ENCODE measurements around the gene MANSC1. TPM values are rescaled to one million over a fixed set of nuclear protein-coding genes. Genes with fewer than 3 reads are reported as not detected.

Gene MANSC1
- total and polyA plus RNA-seq, 2 of the 13 experiments (the other 11 are each of a cell fraction or from before 2014, with no cell fraction given) = 1.9 to 4.2 TPM

DNA sequence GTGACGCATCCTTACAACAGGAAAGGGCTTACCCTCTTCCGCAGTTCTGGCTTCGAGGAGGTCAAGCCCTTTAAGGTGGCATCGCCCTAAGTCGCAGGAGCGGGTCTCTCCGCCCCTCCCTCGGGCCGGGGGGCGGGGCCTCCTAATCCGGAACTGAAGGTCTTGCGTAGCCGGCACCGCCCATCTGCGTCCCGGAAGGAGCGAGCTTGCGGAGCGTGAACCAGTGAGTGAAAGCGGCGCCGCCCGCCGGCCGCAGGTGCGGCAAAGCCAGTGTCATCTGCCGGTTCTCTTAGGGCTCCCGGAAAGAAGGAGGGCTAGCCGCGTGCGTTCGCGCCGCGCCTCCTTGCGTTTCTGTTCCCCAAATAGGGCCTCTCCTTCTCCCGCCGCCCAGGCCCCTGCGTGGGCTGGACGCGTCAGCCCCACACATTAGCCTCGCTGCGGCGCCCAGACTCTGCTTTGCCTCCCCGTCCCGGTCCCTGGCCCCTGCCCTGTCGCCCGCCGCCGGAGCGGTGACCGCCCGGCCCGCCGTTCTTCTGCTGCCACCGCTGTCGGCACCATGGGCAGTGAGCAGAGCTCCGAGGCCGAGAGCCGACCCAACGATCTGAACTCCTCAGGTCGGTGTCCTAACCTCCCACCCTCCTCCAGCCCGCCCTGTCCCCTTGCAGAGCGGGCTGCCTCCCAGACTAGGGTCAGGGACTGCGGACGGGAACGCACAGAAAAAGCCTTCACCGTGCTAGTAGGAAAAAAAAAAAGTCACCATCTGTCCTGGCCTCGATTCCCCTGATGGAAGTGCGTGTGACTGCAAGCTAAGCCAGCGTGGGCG lies 7.1 kb upstream of the MANSC1 start, which contains the start of gene BORCS5 (continued):
- TF ChIP-seq YEATS2 (CRISPR knock-in tag; IDR thresholded peaks at IDR 0.05; ENCODE audit: borderline replicate concordance) = peak; percentile 83; the same call in 1 of the 2 replicates
- TF ChIP-seq HMG20B (CRISPR knock-in tag; conservative IDR thresholded peaks at IDR 0.05) = no peak
- TF ChIP-seq ZNF207 (IDR thresholded peaks at IDR 0.05; ENCODE audit: borderline replicate concordance) = no peak
- TF ChIP-seq SAP130 (CRISPR knock-in tag; IDR thresholded peaks at IDR 0.05; ENCODE audit: low read depth) = peak; percentile 94
- peak; percentile 75; the same call in 1 of the 2 replicates for TF ChIP-seq GATAD1 (CRISPR knock-in tag; IDR thresholded peaks at IDR 0.05)
- TF ChIP-seq, protein P1, sequence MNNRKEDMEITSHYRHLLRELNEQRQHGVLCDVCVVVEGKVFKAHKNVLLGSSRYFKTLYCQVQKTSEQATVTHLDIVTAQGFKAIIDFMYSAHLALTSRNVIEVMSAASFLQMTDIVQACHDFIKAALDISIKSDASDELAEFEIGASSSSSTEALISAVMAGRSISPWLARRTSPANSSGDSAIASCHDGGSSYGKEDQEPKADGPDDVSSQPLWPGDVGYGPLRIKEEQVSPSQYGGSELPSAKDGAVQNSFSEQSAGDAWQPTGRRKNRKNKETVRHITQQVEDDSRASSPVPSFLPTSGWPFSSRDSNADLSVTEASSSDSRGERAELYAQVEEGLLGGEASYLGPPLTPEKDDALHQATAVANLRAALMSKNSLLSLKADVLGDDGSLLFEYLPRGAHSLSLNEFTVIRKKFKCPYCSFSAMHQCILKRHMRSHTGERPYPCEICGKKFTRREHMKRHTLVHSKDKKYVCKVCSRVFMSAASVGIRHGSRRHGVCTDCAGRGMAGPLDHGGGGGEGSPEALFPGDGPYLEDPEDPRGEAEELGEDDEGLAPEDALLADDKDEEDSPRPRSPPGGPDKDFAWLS (CRISPR knock-in tag; IDR thresholded peaks at IDR 0.05; ENCODE audit: borderline replicate concordance) = no peak; the same call in 1 of the 2 replicates
- TF ChIP-seq BRCA1 (CRISPR knock-in tag; IDR thresholded peaks at IDR 0.05) = no peak
- TF ChIP-seq ZNF30 (CRISPR knock-in tag; IDR thresholded peaks at IDR 0.05) = no peak
- TF ChIP-seq MBD4 (IDR thresholded peaks at IDR 0.05; ENCODE audit: borderline replicate concordance, low read length) = no peak
- no peak for TF ChIP-seq NR1H2 (CRISPR knock-in tag; IDR thresholded peaks at IDR 0.05; ENCODE audit: borderline replicate concordance, low read depth)
- no peak for TF ChIP-seq SOX6 (IDR thresholded peaks at IDR 0.05)
- peak; percentile 71; the same call in 1 of the 2 replicates for TF ChIP-seq SOX6 (CRISPR knock-in tag; IDR thresholded peaks at IDR 0.05)
- no peak; the same call in 1 of the 2 replicates for TF ChIP-seq KDM1A (CRISPR knock-in tag; IDR thresholded peaks at IDR 0.05)
- no peak for TF ChIP-seq ZNF496 (CRISPR knock-in tag; IDR thresholded peaks at IDR 0.05; ENCODE audit: insufficient replicate concordance)
- TF ChIP-seq ARHGAP35 (CRISPR knock-in tag; IDR thresholded peaks at IDR 0.05; ENCODE audit: borderline replicate concordance) = peak; percentile 36; the same call in 1 of the 2 replicates
- TF ChIP-seq PHF21A (CRISPR knock-in tag; IDR thresholded peaks at IDR 0.05) = peak; percentile 46; the same call in 1 of the 2 replicates
- TF ChIP-seq, protein P2, sequence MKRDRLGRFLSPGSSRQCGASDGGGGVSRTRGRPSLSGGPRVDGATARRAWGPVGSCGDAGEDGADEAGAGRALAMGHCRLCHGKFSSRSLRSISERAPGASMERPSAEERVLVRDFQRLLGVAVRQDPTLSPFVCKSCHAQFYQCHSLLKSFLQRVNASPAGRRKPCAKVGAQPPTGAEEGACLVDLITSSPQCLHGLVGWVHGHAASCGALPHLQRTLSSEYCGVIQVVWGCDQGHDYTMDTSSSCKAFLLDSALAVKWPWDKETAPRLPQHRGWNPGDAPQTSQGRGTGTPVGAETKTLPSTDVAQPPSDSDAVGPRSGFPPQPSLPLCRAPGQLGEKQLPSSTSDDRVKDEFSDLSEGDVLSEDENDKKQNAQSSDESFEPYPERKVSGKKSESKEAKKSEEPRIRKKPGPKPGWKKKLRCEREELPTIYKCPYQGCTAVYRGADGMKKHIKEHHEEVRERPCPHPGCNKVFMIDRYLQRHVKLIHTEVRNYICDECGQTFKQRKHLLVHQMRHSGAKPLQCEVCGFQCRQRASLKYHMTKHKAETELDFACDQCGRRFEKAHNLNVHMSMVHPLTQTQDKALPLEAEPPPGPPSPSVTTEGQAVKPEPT (CRISPR knock-in tag; IDR thresholded peaks at IDR 0.05; ENCODE audit: low read depth) = peak; percentile 99
- no peak for TF ChIP-seq ZNF740 (CRISPR knock-in tag; IDR thresholded peaks at IDR 0.05)
- TF ChIP-seq ZFP82 (CRISPR knock-in tag; IDR thresholded peaks at IDR 0.05; ENCODE audit: borderline replicate concordance) = peak; percentile 90; the same call in 1 of the 2 replicates
- TF ChIP-seq KLF16 (CRISPR knock-in tag; IDR thresholded peaks at IDR 0.05) = peak in 1 of 2 experiments; percentile 81; a peak in 2 of 4 replicates
- TF ChIP-seq ZBTB20 (CRISPR knock-in tag; IDR thresholded peaks at IDR 0.05; ENCODE audit: borderline replicate concordance, low read depth) = no peak; the same call in 1 of the 2 replicates
- TF ChIP-seq, protein P3, sequence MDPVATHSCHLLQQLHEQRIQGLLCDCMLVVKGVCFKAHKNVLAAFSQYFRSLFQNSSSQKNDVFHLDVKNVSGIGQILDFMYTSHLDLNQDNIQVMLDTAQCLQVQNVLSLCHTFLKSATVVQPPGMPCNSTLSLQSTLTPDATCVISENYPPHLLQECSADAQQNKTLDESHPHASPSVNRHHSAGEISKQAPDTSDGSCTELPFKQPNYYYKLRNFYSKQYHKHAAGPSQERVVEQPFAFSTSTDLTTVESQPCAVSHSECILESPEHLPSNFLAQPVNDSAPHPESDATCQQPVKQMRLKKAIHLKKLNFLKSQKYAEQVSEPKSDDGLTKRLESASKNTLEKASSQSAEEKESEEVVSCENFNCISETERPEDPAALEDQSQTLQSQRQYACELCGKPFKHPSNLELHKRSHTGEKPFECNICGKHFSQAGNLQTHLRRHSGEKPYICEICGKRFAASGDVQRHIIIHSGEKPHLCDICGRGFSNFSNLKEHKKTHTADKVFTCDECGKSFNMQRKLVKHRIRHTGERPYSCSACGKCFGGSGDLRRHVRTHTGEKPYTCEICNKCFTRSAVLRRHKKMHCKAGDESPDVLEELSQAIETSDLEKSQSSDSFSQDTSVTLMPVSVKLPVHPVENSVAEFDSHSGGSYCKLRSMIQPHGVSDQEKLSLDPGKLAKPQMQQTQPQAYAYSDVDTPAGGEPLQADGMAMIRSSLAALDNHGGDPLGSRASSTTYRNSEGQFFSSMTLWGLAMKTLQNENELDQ (CRISPR knock-in tag; IDR thresholded peaks at IDR 0.05; ENCODE audit: borderline replicate concordance) = no peak
- TF ChIP-seq ZNF670 (CRISPR knock-in tag; IDR thresholded peaks at IDR 0.05; ENCODE audit: borderline replicate concordance) = no peak
- peak; percentile 39; the same call in 1 of the 2 replicates for TF ChIP-seq EEA1 (CRISPR knock-in tag; IDR thresholded peaks at IDR 0.05; ENCODE audit: borderline replicate concordance)

Data from HepG2 (cell line).